Measurements from ENCODE around the gene TTC9. TPM values are rescaled to one million over a fixed set of nuclear protein-coding genes. Genes with fewer than 3 reads are reported as not detected.

Gene TTC9
- total RNA-seq, 1 experiment from 2014 or later: 0.30 TPM

GRCh38 chr14:70709726-70710382 is 68.1 kb downstream of the TTC9 start:
- H3K27me3 Mint-ChIP-seq (ENCODE audit: insufficient read depth, unreplicated experiment): no peaks in the 10 kb centered on the region
- H3K36me3 Mint-ChIP-seq (ENCODE audit: insufficient read depth, unreplicated experiment): no peaks in the 10 kb centered on the region
- H3K4me1 Mint-ChIP-seq (ENCODE audit: insufficient read depth, unreplicated experiment): peaks cover 6% of the 10 kb centered on the region
- TF ChIP-seq CTCF (IDR thresholded peaks at IDR 0.05; ENCODE audit: unreplicated experiment): no peak
- no peak overlapping the region for H3K27ac Mint-ChIP-seq (ENCODE audit: low read depth, unreplicated experiment)
- no peaks in the 10 kb centered on the region for H3K9me3 Mint-ChIP-seq (ENCODE audit: unreplicated experiment)
- intact Hi-C loops (cut with micrococcal nuclease): loop anchor here (5.0 kb wide), 1 partner anchor 68 kb away; the partner anchor contains the start of gene TTC9
- BruUV-seq (replicated peaks): no TSS peak
- peak; percentile 5 for DNase-seq (ENCODE audit: unreplicated experiment)
- no peak overlapping the region for H3K4me3 Mint-ChIP-seq (ENCODE audit: unreplicated experiment)
- POLR2A ChIA-PET: no interaction called here
- CTCF ChIA-PET: interaction anchor here (0.5 to 10.4 kb wide), 3 partner anchors 49 to 213 kb away, joined by 3 to 97 read pairs (median 3); no protein-coding TSS in a partner anchor

- no peaks in the 10 kb centered on the region for H3K9me3 Mint-ChIP-seq (ENCODE audit: unreplicated experiment)
- ChIA-PET CTCF (interaction anchor here (0.8 to 10.4 kb wide), 5 partner anchors 48 to 106 kb away, joined by 3 to 97 read pairs (median 3); no protein-coding TSS in a partner anchor), POLR2A (no interaction called here)
- H3K27me3 Mint-ChIP-seq (ENCODE audit: insufficient read depth, unreplicated experiment): no peaks in the 10 kb centered on the region
- intact Hi-C loops (cut with micrococcal nuclease): loop anchor here (5.0 kb wide), 1 partner anchor 69 kb away; the partner anchor contains the start of gene TTC9
- TF ChIP-seq CTCF (IDR thresholded peaks at IDR 0.05; ENCODE audit: unreplicated experiment): no peak
- H3K4me3 Mint-ChIP-seq (ENCODE audit: unreplicated experiment): no peak overlapping the region
- H3K36me3 Mint-ChIP-seq (ENCODE audit: insufficient read depth, unreplicated experiment): no peaks in the 10 kb centered on the region
- DNase-seq (ENCODE audit: unreplicated experiment): no peak
- peaks cover 6% of the 10 kb centered on the region for H3K4me1 Mint-ChIP-seq (ENCODE audit: insufficient read depth, unreplicated experiment)
- no peak overlapping the region for H3K27ac Mint-ChIP-seq (ENCODE audit: low read depth, unreplicated experiment)
- no TSS peak for BruUV-seq (replicated peaks)
Observed at GRCh38 chr14:70711451-70711850, 69.7 kb downstream of the TTC9 start.

- ChIA-PET POLR2A (interaction anchor here (0.5 to 1.9 kb wide), 4 partner anchors 20 to 91 kb away, joined by 3 to 4 read pairs (median 4); no protein-coding TSS in a partner anchor), CTCF (interaction anchor here (0.6 to 10.4 kb wide), 22 partner anchors 10 to 118 kb away, joined by 3 to 97 read pairs (median 5); no protein-coding TSS in a partner anchor)
- Mint-ChIP-seq H3K27ac (ENCODE audit: low read depth, unreplicated experiment) (no peak overlapping the region), H3K27me3 (ENCODE audit: insufficient read depth, unreplicated experiment) (no peaks in the 10 kb centered on the region), H3K9me3 (ENCODE audit: unreplicated experiment) (no peaks in the 10 kb centered on the region), H3K4me1 (ENCODE audit: insufficient read depth, unreplicated experiment) (peaks cover 8% of the 10 kb centered on the region), H3K4me3 (ENCODE audit: unreplicated experiment) (no peak overlapping the region), H3K36me3 (ENCODE audit: insufficient read depth, unreplicated experiment) (peaks cover 2% of the 10 kb centered on the region)
- BruUV-seq (replicated peaks): no TSS peak
- intact Hi-C loops (cut with micrococcal nuclease): loop anchor here (5.0 kb wide), 1 partner anchor 71 kb away; the partner anchor contains the start of gene TTC9
- no peak for DNase-seq (ENCODE audit: unreplicated experiment)
- no peak for TF ChIP-seq CTCF (IDR thresholded peaks at IDR 0.05; ENCODE audit: unreplicated experiment)
Observed at GRCh38 chr14:70713096-70713495, 71.4 kb downstream of the TTC9 start.

GRCh38 chr14:70713511-70713916 is 71.8 kb downstream of the TTC9 start:
- Mint-ChIP-seq H3K36me3 (ENCODE audit: insufficient read depth, unreplicated experiment) (peaks cover 4% of the 10 kb centered on the region), H3K4me3 (ENCODE audit: unreplicated experiment) (no peak overlapping the region), H3K4me1 (ENCODE audit: insufficient read depth, unreplicated experiment) (peaks cover 12% of the 10 kb centered on the region), H3K27ac (ENCODE audit: low read depth, unreplicated experiment) (no peak overlapping the region), H3K9me3 (ENCODE audit: unreplicated experiment) (no peaks in the 10 kb centered on the region), H3K27me3 (ENCODE audit: insufficient read depth, unreplicated experiment) (no peaks in the 10 kb centered on the region)
- no peak for TF ChIP-seq CTCF (IDR thresholded peaks at IDR 0.05; ENCODE audit: unreplicated experiment)
- no TSS peak for BruUV-seq (replicated peaks)
- CTCF ChIA-PET: interaction anchor here (0.6 to 10.4 kb wide), 24 partner anchors 9 to 1050 kb away, joined by 3 to 97 read pairs (median 5); no protein-coding TSS in a partner anchor
- no peak for DNase-seq (ENCODE audit: unreplicated experiment)
- intact Hi-C loops (cut with micrococcal nuclease): loop anchor here (5.0 kb wide), 1 partner anchor 71 kb away; the partner anchor contains the start of gene TTC9
- POLR2A ChIA-PET: interaction anchor here (0.7 to 1.9 kb wide), 3 partner anchors 21 to 92 kb away, joined by 3 to 4 read pairs (median 4); no protein-coding TSS in a partner anchor
